VCaP (cell line): ENCODE results near the gene PUS7L.
"Not testable (repeated sequence)": the region's sequence is repeated elsewhere in the genome, so short reads cannot be mapped to it uniquely, and the experiment has no call there.

ENCODE experiments used
- H3K27ac ChIP-seq: fragments of 450-650 bp; 2 replicates; pipeline ENCODE4 v1.5.1; 2017
- TF ChIP-seq, protein P1 (sequence below): fragments of 450-650 bp; conservative IDR thresholded peaks from 2 replicates; pipeline ENCODE4 v1.5.1; 2017; ENCODE audit warnings: mild to moderate bottlenecking, moderate library complexity

Gene PUS7L

DNA sequence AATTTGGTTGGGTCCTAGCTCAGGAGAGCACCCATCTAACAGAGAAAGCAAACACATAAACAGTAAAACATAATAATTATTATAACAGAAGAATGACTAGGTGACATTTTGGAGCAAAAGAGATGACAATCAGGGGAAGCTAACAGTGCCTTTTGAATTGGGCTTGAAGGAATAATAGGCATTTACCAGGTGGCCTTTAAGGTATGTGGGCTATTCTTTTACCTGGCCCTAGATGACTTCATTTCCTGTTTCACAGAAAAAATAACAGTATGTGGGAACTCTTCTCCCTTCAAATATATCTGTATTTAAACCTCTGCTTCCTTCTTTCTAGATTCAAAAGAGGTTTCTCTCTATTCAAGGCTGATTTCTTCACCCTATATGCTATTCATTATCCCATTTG is 4.0 kb upstream of the PUS7L start:
- no peak overlapping the region for H3K27ac ChIP-seq
- TF ChIP-seq, protein P1, sequence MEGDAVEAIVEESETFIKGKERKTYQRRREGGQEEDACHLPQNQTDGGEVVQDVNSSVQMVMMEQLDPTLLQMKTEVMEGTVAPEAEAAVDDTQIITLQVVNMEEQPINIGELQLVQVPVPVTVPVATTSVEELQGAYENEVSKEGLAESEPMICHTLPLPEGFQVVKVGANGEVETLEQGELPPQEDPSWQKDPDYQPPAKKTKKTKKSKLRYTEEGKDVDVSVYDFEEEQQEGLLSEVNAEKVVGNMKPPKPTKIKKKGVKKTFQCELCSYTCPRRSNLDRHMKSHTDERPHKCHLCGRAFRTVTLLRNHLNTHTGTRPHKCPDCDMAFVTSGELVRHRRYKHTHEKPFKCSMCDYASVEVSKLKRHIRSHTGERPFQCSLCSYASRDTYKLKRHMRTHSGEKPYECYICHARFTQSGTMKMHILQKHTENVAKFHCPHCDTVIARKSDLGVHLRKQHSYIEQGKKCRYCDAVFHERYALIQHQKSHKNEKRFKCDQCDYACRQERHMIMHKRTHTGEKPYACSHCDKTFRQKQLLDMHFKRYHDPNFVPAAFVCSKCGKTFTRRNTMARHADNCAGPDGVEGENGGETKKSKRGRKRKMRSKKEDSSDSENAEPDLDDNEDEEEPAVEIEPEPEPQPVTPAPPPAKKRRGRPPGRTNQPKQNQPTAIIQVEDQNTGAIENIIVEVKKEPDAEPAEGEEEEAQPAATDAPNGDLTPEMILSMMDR: no peak

DNA sequence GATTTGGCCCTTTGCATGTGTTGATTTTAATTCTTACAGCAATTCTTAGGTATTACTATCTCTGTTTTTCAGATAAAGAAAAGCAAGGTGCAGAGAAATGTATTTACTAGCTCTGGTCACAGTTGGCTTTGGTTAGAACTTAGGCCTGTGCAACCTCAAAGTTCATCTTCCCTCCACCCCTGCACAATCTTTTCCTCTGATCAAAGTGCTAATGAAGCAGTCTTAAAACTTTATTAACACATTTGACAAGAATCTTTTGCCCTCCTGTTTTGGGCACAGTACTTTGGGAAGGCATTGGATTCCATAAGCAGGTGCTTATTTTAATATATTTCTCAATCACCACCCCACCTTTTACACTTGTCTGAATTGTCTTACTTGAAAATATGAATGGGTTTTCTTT is 2.9 kb upstream of the PUS7L start:
- no peak overlapping the region for H3K27ac ChIP-seq
- TF ChIP-seq, protein P1: no peak

DNA sequence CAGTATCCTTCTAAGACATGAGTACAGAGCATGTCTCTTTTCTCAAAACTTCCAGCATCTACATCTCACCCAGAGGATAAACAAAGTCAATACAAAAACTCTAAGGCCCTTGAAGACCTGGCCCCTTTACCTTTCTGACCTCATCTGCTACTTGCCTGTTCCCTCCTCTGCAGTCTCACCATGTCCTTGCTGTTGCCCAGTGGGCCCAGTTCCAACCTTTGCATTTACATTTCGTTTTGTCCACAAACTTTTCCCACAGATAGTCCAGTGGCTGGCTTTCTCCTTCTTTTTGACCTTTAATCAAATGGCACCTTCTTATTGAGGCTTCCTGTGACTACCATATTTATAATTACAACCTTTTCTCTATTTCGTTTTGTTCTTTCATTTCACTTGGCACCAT is 1.8 kb upstream of the PUS7L start:
- TF ChIP-seq, protein P1: no peak
- H3K27ac ChIP-seq: peak overlapping the region; percentile 71; the same call in 1 of the 2 replicates

DNA sequence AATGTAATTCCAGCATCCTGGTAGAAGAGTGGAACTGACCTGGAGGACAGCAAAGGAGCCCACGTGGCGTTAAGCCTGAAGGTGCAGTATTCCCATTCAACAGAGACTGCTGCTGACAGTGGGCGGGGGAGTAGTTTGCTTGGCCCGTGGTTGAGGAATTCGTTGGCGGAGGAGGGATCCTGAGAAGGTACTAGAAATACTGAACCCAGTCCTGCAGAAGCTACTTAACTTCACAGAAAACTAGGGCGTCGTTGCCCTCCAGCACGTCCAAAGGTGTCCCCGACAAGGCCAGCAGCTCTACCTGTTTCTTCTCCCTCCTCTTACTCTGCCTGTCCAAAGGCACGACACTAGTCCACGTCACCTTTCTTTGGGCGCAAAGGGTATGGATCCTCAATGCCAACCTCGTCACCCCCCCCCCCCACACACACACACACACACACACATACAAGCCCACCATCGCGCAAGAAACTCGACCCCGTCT is 303 bp downstream of the PUS7L start:
- TF ChIP-seq, protein P1: no peak
- peak overlapping the region; percentile 71 for H3K27ac ChIP-seq

DNA sequence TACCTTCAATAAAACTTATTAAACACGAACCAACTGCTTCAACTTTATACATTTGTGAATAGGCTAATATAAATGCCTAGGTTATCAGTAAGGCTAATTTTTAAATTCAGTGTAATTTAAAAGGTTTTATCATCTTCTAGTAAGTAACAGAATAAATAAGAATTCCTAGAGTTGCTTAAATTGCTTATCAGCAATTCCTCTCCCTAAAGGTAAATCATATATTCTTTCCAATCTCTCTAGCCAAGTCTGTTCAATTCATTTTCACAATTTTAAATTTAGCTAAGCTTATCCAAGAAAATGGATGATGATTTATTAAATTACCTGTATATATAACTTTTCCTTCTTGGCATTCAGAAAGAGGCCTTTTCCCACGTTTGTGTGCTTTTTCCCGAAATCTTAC is 4.6 kb downstream of the PUS7L start:
- TF ChIP-seq, protein P1: no peak

DNA sequence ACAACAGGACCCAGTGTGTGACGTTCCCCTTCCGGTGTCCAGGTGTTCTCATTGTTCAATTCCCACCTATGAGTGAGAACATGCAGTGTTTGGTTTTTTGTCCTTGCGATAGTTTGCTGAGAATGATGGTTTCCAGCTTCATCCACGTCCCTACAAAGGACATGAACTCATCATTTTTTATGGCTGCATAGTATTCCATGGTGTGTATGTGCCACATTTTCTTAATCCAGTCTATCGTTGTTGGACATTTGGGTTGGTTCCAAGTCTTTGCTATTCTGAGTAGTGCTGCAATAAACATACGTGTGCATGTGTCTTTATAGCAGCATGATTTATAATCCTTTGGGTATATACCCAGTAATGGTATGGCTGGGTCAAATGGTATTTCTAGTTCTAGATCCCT is 7.2 kb downstream of the PUS7L start:
- H3K27ac ChIP-seq: not testable (repeated sequence)

More for the DNA sequence above, 4.6 kb downstream of the PUS7L start:
- H3K27ac ChIP-seq: no peak overlapping the region

DNA sequence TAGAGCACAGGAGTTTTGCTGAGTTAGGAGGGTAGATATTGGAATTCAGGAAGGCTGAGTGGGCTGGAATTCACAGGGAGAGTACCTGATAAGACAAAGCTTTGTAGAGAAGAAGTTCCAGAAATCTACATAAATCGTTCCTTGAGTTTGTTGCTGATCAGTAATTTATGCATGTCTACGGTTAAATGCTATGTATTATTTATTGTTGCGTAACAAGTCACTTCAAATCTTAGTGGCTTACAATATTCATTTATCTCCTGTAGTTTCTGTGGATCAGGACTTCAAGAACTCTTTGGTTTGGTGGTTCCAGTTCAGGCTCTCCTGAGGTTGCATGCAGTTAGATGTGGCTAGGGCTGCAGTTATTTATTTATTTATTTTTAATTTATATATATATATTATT is 7.8 kb downstream of the PUS7L start:
- TF ChIP-seq, protein P1: no peak

DNA sequence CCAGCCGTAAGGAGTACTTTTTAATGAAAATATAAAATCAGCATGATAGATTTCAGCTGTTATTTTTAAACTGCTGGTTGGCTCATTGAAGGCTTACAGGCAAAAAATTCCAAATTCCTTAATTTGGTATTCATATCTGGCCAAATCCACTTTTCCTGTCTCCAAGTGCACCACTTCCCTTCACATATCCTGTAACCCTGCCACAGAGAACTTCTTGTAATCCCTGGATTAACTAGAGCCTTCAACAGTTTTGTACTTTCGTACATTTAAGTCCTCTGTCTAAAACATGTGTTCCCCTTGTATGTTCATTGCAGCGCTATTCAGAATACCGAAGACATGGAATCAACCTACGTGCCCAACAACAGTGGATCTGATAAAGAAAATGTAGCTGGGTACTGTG is 9.6 kb downstream of the PUS7L start:
- TF ChIP-seq, protein P1: no peak
- H3K27ac ChIP-seq: no peak overlapping the region

More for the DNA sequence above, 7.8 kb downstream of the PUS7L start:
- no peak overlapping the region for H3K27ac ChIP-seq
